ENCODE results near the gene STIL.
"Not testable (repeated sequence)": the region's sequence is repeated elsewhere in the genome, so short reads cannot be mapped to it uniquely, and the experiment has no call there.

Gene STIL

DNA sequence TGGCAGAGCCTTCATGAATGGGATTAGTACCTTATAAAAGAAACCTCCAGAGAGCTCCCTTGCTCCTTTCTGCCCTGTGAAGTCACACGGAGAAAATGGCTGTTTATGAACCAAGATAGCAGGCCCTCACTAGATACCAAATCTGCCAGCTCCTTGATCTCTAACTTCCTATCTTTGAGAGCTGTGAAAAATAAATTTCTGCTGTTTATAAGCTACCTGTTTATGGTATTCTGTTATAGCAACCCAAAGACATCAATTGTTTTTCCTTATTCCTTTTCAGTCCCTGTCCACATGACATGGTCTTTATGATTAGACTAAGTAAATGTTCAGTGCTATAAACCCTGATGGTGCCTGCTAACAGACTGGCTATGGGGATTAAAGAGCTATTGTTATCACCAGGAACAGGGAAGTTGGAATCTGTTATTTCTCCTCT, 9.7 kb upstream of the STIL start:
- no peak for DNase-seq

DNA sequence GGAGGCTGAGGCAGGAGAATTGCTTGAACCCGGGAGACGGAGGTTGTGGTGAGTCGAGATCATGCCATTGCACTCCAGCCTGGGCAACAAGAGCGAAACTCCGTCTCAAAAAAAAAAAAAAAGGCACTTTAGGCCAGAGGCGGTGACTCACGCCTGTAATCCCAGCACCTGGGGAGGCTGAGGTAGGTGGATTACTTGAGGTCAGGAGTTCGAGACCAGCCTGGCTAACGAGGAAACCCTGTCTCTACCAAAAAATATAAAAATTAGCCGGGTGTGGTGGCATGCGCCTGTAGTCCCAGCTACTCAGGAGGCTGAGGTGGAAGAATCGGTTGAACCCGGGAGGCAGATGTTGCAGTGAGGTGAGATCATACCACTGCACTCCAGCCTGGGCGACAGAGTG, 6.0 kb upstream of the STIL start:
- not testable (repeated sequence) for DNase-seq

DNA sequence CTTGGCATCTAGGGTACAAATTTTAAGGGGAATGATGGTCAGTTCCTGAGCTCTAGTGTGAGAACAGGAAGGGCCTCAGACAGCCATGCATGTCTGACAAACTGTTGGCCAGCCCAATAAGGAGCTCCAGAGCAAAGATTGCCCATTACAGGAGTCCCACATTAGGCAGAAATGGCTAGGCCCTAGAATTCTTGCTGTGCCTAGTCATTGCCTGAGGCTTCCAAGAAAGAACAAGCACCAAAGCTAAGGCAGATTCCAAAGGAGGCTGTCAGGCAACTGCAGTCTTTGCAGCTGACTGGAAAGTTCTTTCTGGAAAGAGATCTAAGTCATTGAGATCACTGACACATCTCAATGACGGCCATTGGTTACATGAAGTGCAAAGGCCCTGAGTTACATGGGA, 3.9 kb upstream of the STIL start:
- DNase-seq = no peak

DNA sequence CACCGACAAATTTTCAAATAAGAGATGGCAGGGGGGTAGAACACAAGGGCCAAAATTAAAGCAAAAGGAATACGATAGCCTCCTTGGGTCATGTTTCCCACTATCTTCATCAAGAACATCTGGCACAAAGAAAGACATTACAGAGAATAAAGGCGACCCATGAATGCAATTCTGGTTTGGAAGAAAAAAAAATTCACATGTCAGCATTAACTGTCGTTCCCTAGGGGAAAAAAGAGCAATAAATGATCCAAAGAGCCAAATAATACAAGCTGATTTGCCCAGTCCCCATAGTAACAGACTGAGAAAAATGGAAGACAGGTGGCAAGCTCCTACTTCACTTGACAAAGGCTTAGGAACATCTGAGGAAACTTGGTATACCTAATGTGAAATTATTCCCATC, 4.5 kb downstream of the STIL start:
- DNase-seq = no peak

DNA sequence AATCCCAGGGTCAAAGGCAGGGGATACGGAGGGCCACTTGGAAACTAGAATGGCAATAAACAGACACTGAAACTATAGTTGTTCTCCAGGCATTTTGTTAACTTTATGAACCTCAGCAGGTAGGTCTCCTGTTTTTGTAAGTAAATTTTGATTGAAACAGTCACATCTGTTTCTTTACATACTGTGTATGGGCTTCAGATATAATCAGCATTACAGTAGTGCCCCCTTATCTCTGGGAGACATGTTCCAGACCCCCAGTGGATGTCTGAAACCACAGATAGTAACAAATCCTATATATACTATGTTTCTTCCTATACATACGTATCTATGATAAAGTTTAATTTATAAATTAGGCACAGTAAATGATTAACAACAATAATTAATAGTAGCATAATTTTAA, 11.5 kb downstream of the STIL start:
- DNase-seq = no peak

DNA sequence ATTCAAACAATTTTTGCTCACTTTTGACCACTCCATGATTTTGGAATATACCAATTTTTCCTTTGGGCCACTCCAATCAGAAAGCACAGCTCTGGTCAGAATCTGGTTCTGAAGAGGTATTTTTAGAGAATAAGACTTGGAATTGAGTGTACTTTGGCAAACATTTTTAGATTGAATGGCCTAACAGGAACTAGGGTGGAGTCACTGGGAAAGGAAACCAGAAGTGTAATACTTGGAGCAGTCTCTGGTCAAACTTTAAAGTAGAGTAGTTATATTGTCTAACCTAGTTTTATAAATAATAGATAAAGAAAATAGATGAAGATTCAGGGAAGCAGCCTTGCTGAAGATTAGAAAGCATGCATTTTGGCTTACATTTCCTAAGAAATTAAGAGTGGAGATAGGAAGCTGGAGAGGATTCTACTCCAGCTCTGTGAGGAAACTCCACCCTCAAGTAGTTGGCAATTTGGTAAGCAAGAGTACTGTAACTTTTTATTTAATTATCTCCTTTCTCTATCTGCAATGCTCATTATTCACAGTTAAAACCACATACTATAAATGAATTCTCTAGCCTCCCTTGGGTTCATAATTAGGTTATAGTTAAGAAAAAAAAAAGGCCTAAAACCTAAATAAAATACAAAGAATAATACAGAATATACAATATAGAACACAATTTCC, 15.8 kb downstream of the STIL start:
- no peak for DNase-seq

DNA sequence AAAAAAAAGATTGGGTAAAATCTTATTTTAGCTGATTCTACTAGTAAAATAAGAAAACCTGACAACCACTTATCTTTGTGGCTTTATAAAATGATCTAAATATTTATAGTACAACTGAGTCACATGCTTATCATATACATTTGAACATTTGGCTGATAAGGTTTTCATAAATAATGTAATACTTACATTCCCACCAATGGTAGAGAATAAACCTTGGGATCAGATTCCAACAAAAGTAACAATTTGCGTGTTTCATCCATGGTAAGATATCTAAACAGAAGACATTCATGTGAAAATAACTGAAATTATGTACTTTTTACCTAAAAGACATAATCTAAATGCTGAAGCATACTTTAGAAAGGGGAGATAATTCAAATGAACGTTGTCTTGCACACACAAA, 18.4 kb downstream of the STIL start:
- DNase-seq = no peak

DNA sequence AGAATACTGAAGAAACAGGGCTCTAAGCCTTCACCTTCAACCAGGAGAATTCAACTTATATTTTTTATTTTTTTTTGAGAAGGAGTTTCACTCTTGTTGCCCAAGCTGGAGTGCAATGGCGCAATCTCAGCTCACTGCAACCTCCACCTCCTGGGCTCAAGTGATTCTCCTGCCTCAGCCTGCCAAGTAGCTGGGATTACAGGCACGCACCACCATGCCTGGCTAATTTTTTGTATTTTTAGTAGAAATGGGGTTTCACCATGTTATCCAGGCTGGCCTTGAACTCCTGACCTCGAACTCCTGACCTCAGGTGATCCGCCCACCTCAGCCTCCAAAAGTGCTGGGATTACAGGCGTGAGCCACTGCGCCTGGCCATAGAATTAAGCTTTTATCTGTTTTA, 19.1 kb downstream of the STIL start:
- DNase-seq = not testable (repeated sequence)

DNA sequence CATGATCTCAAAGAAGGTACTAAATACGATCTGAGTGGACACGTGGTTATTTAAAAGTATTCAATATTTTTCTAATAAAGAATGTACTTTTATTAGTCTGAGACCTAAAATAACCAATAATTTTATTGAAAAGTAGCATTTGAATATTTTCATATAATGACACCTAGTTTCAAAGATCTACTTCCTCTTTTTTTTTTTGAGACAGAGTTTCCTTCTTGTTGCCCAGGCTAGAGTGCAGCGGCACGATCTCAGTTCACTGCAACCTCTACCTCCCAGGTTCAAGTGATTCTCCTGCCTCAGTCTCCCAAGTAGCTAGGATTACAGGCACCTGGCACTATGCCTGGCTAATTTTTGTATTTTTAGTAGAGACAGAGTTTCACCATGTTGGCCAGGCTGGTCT, 25.8 kb downstream of the STIL start:
- DNase-seq = not testable (repeated sequence)

DNA sequence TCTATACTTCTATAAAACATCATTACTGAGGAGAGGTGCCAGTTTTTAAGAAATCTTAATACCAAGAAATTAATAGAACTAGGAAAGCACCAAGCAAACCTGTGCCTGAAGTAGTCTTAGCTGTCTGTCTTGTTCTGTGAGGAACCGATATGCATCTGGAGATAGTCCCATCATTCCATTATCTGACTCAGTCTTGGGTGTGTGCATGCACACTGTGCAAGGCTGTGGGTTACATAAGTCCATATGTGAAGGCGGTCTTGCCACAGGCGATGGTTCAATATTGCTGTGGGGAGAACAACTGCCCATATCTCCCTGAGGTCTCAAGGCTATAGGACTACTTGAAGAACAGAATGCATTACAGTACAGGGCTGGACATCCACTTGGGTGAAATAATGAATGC, 33.8 kb downstream of the STIL start:
- no peak for DNase-seq

DNA sequence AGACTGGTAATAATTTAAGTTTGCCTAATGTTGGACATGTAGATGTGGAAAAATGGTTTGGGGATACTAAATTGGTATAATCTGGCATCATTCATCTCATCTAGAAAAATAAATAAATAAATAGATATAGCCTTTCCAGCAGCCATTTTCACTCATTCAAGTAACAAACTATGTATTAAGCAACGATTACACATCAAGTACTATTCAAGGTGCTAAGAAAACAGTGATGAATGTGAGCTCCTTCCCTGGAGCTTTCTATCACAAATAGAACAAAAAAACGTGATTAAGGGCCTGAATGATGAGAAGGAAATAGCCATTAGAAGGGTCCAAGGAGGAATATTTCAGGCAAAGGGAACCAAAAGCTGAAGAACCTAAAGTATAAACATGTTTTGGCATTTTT, 37.1 kb downstream of the STIL start:
- DNase-seq = no peak

DNA sequence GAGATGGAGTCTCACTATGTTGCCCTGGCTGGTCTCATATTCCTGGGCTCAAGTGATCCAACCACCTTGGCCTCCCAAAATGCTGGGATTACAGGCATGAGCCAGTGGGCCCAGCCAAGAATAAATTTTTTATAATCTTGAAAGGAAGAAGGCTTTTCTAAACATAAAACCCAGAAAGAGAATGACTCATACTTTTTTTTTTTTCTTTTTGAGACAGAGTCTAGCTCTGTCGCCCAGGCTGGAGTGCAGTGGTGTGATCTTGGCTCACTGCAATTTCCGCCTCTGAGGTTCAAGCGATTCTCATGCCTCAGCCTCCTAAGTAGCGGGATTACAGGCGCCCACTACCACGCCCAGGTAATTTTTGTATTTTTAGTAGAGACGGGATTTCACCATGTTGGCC, 38.1 kb downstream of the STIL start:
- not testable (repeated sequence) for DNase-seq

DNA sequence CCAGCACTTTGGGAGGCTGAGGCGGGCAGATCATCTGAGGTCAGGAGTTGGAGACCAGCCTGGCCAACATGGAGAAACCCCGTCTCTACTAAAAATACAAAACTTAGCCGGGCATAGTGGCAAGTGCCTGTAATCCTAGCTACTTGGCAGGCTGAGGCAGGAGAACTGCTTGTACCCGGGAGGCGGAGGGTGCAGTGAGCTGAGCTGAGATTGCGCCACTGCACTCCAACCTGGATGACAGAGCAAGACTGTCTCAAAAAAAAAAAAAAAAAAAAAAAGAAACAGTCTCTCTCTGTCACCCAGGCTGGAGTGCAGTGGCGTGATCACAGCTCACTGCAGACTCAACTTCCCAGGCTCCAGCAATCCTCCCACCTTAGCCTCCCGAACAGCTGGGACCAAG, 48.4 kb downstream of the STIL start:
- not testable (repeated sequence) for DNase-seq

DNA sequence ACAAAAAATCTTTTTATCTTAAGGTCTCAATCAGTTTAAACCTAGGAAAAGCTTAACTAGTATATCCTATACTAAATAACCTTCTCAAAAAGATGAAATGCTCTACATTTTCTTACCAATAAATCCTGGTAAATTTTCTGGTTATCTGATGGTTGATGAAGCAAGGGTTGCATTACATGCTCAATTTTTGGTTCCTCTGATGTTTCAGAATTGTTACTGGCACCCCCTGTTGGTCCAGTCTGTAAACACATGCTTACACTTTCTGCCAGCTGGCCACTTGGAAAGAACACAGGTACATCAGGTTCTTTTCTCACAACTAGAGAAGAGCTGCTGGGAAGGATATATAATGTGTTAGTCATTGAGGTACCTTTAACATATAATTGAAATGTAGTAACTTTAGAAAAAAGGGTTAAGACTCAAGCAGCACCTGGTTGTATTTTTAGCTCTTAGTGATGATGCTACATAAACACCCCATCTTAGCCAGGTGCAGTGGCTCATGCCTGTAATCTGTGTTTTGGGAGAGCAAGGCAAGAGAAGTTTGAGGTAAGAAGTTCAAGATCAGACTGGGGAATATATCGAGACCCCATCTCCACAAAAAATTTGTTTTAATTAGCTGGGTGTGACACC, 51.0 kb downstream of the STIL start:
- peak in 2 of 51 donors; percentile 2 to 4 for DNase-seq

DNA sequence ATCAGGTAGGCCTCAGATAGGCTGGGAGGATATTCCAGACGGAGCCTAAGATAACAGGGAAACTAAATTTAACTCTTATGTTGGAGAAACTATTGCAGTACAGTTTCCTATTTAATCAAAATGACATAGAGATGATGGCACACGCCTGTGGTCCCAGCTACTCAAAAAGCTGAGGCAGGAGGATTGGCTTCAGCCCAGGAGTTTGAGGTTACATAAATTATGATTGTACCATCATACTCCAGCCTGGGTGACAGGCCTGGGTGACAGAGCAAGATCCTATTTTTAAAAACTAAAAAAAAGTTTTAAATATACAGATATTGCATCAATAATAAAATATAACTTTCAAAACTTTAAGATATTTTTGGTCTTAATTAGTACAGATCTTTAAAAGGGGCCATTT, 56.7 kb downstream of the STIL start:
- DNase-seq = no peak

DNA sequence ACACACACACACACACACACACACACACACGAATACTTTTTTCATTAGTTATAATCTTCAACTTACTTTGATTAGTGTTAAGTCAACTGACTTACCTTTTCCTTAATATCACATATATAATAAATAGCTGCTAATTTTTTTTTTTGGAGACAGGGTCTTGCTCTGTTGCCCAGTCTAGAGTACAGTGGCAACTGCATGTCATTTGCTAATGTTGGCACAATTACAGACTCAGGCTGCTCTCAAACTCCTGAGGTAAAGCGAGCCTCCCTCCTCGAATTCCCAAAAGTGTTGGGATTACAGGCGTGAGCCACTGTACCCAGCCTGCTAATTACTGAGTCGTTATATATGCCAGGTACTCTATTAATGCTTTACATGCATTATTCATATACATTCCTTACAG, 61.2 kb downstream of the STIL start:
- no peak for DNase-seq

DNA sequence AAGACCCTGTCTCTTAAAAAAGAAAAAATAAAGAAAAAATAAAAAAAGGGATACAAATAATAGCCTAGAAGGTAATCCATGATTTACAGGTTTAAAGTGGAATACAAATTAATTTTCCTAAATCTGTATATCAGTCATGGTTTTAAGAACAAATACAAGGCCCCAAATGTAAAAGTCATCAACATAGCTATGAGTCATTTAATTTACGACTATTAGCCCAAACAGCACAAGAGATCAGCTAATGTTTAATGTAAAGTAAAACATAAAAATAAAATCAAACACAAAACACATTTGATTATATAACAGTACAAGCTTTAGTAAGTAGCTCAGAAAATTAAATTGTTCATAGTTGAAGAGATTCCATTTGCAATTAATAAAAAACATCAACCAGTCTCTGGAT, 61.6 kb downstream of the STIL start:
- DNase-seq = no peak

DNA sequence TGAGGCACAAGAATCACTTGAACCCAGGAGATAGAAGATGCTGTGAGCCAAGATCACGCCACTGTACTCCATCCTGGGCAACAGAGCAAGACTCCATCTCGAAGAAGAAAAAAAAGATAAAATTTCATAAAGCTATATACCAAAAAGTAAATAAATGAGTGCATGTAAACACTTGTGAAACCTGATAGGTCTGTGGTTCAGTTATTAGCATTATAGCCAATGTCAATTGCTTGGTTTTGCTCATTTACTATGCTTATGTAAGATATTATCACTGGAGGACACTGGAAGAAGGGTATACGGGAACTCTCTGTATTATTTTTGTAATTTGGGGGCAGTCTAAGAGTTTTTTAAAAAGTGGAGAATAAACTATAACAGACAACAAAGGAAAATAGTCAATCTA, 64.2 kb downstream of the STIL start:
- DNase-seq = no peak

DNA sequence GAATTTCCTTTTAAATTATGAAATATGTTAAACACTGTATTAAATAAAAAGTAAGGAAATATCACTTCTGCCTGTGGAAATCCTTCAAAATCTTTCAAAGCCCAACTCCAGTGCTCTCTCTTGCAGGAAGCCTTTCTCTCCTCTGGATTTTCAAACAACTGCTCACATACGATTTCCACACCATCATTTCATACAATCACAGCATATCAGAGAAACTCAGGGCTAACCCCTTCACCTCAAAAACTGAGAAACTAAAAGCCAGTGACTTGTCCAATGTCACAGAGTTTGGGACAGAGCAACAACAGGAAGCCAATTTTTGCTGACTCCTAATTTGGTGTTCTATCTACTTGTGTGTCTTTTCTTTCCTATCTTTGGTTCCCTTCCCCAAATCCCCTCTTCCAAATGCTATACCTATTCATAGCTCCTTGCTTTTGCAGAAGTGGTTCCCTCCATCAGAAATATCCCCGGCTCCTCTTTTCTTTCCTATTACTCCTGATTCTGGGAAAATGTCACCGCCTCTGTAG, 69.5 kb downstream of the STIL start:
- DNase-seq = no peak

DNA sequence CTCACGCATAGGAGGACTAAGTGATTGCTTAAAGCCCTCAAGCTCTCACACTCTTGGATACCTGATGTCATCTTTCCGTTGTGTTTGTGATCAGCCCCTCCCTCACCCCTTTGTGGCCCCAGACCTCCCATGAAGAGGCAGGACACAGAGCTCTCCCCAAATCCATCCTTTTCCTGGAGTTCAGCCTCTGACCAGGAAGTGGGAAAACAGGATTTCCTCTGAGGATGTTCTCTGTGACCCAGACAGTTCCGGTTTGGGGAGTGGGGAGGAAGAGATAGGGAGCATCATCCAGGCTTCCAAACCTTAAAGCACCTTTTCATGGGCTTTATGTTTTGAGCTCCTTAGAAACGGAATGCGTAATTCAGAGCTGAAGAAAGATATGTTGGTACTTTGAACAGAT, 70.0 kb downstream of the STIL start:
- no peak for DNase-seq

DNA sequence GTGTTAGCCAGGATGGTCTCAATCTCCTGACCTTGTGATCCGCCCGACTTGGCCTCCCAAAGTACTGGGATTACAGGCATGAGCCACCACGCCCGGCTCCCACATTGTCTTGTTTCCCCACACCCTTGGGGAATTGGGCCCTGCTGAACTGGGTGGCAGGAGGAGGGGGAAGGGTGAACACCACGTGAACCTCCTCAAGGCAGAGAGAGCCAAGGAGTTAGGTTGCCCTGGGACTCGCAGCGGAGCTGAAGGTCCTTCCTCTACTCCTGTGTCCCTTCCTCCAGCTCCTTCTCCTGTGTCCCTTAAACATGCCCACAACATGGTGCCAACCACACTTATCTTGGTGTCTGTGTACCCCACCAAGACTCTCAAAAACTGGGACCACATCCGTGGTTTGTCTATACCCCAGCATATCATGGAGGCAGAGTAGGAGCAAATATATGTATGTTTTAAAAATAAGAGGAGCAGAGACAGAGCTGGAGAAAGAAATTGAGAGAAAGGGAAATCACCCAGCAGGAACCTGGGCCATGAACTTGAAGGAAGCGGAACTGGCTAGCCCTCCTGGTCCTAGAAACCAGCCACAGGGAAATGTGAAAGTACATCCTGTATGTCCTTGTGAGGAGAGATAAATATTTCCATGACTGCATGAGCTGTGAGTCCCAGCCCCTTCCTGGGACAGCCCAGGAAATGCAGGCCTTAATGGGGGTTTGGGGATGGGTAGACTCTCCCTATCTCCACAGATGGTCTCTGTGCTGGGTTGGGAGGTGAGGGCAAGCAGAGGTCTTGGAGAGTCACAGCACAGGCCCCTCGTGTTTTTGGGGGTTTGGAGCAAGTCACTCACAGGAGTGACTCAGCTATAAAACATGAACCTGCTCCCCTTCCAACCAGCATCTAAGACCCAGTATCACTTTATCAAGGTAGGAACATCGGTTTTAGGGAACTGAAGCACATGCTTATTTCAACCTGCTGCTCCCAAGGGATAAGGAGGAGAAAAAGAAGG, 72.5 kb downstream of the STIL start:
- DNase-seq = no peak

DNA sequence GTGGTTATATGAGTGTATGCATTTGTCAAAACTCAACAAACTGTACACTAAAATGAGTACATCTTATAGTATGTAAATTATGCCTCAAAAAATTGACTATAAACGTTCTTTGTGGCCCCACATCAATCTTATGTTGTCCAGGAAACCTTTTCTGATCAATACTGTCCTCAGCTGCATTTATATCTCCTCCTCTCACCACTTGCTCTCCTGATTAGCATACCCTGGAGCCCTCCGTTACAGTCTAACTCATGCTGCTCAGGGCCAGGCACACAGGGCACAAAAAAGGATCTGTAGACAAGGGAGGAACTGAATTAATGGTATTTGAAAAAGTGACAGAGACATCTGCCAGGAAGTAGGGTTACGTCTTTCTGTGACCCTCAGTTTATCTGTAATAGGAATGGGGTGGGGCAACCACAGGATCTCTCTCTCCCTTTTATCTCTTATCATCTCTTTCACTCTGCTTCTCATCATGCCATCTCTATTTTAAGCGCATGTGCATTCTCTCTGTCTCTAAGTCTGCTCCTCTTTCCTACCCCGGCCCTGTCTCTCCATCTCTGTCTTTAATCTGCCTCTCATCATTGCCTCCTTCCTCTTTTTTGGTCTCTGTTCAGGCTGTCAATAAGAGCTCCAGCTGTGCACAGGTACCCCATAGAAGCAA, 74.9 kb downstream of the STIL start:
- no peak for DNase-seq

All from hypothalamus (tissue), 51 donors.